K562 (cell line): ENCODE measurements around the gene CRYZ.

Source experiments
- ARHGAP35 ChIP-seq: fragments of 450-650 bp; IDR thresholded peaks from 2 replicates; pipeline ENCODE4 v1.6.1; 2018; ENCODE audit not compliant: partially characterized antibody
- CBX2 ChIP-seq: fragments of 200-600 bp; sonication (generic); IDR thresholded peaks from one replicate; pipeline ENCODE4 v1.6.1; 2012; ENCODE audit warnings: mild to moderate bottlenecking, low read length, inconsistent platforms; ENCODE audit not compliant: insufficient read depth, poor library complexity, severe bottlenecking
- ELK1 ChIP-seq: sonication (generic); formaldehyde crosslinking; IDR thresholded peaks from 2 replicates; pipeline ENCODE4 v1.8.1; 2022; ENCODE audit warnings: missing genetic modification reagents
- EP300 ChIP-seq: IDR thresholded peaks from 2 replicates; pipeline ENCODE4 v1.6.1; 2012; ENCODE audit warnings: low read length, improper control_type of control experiment
- FOXP4 ChIP-seq: sonication (generic); formaldehyde crosslinking; IDR thresholded peaks from 2 replicates; pipeline ENCODE4 v1.8.0; 2022; ENCODE audit warnings: mild to moderate bottlenecking, missing genetic modification reagents, borderline replicate concordance
- KAT7 ChIP-seq: sonication (generic); formaldehyde crosslinking; IDR thresholded peaks from 2 replicates; pipeline ENCODE4 v1.8.0; 2022; ENCODE audit warnings: missing genetic modification reagents, mild to moderate bottlenecking, borderline replicate concordance
- POLR2AphosphoS5 ChIP-seq: IDR thresholded peaks from 2 replicates; pipeline ENCODE4 v1.6.1; 2011; ENCODE audit warnings: mild to moderate bottlenecking, low read depth, low read length, moderate library complexity; ENCODE audit not compliant: control insufficient read depth, insufficient read depth
- SRF ChIP-seq, 2 experiments: fragments of 250-450, 450-650 bp in 1 of 2; sonication (Bioruptor Pico) in 1 of 2; sonication (generic) in 1 of 2; formaldehyde crosslinking; IDR thresholded peaks; 2 replicates each; pipeline versions ENCODE4 v1.5.0 to v1.5.1; 2020 to 2022; ENCODE audit warnings: mild to moderate bottlenecking in 1 of 2, missing genetic modification reagents in 1 of 2
- TF ChIP-seq, protein P1 (sequence below), 2 experiments: IDR thresholded peaks; 2 replicates each; pipeline ENCODE4 v1.6.1; 2012; ENCODE audit warnings: improper control_type of control experiment in 2 of 2, low read depth in 2 of 2, low read length in 2 of 2, borderline replicate concordance in 1 of 2

GRCh38 chr1:74699331-74699730 is 33.5 kb downstream of the CRYZ start:
- no peak for TF ChIP-seq ELK1 (CRISPR knock-in tag)
- TF ChIP-seq EP300: no peak
- no peak for TF ChIP-seq KAT7 (CRISPR knock-in tag)
- TF ChIP-seq FOXP4 (CRISPR knock-in tag): no peak
- TF ChIP-seq, protein P1, sequence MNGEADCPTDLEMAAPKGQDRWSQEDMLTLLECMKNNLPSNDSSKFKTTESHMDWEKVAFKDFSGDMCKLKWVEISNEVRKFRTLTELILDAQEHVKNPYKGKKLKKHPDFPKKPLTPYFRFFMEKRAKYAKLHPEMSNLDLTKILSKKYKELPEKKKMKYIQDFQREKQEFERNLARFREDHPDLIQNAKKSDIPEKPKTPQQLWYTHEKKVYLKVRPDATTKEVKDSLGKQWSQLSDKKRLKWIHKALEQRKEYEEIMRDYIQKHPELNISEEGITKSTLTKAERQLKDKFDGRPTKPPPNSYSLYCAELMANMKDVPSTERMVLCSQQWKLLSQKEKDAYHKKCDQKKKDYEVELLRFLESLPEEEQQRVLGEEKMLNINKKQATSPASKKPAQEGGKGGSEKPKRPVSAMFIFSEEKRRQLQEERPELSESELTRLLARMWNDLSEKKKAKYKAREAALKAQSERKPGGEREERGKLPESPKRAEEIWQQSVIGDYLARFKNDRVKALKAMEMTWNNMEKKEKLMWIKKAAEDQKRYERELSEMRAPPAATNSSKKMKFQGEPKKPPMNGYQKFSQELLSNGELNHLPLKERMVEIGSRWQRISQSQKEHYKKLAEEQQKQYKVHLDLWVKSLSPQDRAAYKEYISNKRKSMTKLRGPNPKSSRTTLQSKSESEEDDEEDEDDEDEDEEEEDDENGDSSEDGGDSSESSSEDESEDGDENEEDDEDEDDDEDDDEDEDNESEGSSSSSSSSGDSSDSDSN (IDR thresholded peaks at IDR 0.05; ENCODE audit: borderline replicate concordance in 1 of 2, low read depth in 2 of 2, low read length in 2 of 2): no peak
- no peak for TF ChIP-seq SRF (CRISPR knock-in tag; IDR thresholded peaks at IDR 0.05)
- TF ChIP-seq POLR2AphosphoS5: no peak
- TF ChIP-seq CBX2: no peak
- no peak for TF ChIP-seq ARHGAP35
